Activated naive CD8-positive, alpha-beta T cell (primary cell): Measurements from ENCODE around the gene CCDC167.

ENCODE experiments used
- H3K27ac Mint-ChIP-seq: one replicate; pipeline ENCODE4 v1.8.0; 2021; ENCODE audit warnings: mixed read lengths
- H3K27me3 Mint-ChIP-seq: one replicate; pipeline ENCODE4 v1.8.0; 2021; ENCODE audit warnings: mixed read lengths
- H3K36me3 Mint-ChIP-seq: one replicate; pipeline ENCODE4 v1.8.0; 2021; ENCODE audit warnings: mixed read lengths
- H3K4me1 Mint-ChIP-seq: one replicate; pipeline ENCODE4 v1.8.0; 2021; ENCODE audit warnings: low read depth, mixed read lengths
- H3K4me3 Mint-ChIP-seq: one replicate; pipeline ENCODE4 v1.8.0; 2021; ENCODE audit warnings: mild to moderate bottlenecking, mixed read lengths
- H3K9me3 Mint-ChIP-seq: one replicate; pipeline ENCODE4 v1.8.0; 2021; ENCODE audit warnings: low read depth, mixed read lengths

CCDC167 gene

DNA sequence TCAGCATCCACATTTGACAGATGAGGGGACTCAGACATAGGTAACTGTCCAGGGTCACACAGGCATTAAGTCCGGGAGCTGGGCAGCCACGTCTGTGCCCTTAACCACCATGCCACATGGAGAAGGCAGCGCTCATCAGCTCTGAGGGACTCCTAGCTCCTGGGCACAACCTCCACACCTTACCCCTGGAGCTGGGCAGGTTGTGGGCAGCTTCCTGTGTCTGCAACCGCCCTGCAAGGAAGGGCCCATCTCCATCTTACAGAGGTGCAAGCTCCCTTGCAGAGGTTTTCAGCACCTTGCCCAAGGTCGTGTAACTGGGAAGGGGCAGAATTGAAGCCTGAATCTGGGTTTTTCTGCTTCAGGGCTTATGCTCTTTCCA, 7.9 kb downstream of the CCDC167 start:
- Mint-ChIP-seq H3K9me3 (no peaks in the 10 kb centered on the region), H3K36me3 (peaks cover 6% of the 10 kb centered on the region), H3K4me3 (peak overlapping the region; percentile 3), H3K4me1 (peaks cover 78% of the 10 kb centered on the region), H3K27me3 (no peaks in the 10 kb centered on the region), H3K27ac (peak overlapping the region; percentile 81)

DNA sequence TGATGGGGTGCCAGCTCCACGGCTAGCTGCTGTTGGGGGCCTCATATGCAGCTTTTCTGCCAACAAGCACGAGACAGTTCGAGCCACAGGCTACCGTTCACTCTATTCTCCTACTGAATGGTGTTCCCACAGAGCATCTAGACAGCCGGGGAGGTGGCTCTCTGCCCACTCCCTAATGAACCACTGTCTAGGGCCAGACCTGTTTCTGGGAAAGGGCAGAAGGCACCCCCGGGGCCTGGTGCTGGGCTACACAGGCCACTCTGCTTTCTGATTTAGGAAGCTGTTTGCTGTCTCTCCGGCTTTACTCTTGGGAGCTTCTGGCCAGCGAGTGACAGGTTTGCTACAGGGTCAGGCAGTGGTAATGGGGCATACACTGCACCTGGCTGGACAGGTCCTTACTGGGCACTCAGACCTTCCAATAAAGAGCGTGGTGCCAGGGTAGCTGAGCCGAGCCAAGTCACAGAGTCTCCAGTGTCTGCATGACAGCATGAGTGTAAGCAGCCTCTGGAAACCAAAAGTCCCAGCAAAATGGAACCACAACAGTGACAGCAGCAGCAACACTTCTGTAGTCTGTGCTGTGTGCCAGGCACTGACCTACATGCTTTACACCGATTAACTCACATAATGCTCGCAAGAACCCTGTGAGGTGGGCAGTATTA, 8.4 kb downstream of the CCDC167 start:
- H3K27ac Mint-ChIP-seq: peak overlapping the region; percentile 81
- no peaks in the 10 kb centered on the region for H3K27me3 Mint-ChIP-seq

DNA sequence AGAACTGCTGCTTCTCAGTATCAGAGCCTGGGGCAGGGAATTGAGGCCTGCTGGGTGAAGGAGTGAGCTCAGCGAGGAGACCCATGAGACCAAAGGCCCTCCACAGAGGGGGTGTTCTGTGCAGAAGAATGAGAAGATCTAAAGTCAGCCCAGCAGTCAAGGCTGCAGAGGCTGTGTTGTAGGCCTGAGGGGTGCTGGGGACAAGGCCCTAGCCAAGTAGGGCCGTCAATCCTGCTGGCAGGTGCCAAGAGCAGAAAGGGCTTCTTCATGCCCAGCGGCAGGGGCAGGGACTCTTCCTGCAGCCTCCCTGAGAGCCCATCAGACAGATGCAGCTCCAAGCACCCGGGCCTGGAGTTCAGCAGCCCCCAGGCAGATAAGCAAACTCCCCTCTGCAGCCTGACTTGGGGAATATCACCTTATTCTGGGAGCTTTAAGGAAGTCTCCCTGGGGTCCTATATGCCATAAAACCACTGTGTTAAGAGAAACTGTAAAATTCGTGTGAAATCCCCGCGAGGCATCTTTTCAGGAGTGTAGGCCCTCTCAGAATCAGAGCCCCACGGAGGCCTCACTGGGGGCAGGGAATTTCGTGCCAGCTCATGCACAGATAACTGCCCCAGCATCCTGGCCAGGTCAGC, 9.0 kb downstream of the CCDC167 start:
- H3K27ac Mint-ChIP-seq: peak overlapping the region; percentile 89
- peaks cover 5% of the 10 kb centered on the region for H3K36me3 Mint-ChIP-seq
- no peaks in the 10 kb centered on the region for H3K27me3 Mint-ChIP-seq
- no peak overlapping the region for H3K4me3 Mint-ChIP-seq
- H3K9me3 Mint-ChIP-seq: no peaks in the 10 kb centered on the region
- H3K4me1 Mint-ChIP-seq: peaks cover 69% of the 10 kb centered on the region

More for the DNA sequence above, 8.4 kb downstream of the CCDC167 start:
- Mint-ChIP-seq H3K9me3 (no peaks in the 10 kb centered on the region), H3K4me3 (peak overlapping the region; percentile 3), H3K4me1 (peaks cover 73% of the 10 kb centered on the region), H3K36me3 (peaks cover 5% of the 10 kb centered on the region)

DNA sequence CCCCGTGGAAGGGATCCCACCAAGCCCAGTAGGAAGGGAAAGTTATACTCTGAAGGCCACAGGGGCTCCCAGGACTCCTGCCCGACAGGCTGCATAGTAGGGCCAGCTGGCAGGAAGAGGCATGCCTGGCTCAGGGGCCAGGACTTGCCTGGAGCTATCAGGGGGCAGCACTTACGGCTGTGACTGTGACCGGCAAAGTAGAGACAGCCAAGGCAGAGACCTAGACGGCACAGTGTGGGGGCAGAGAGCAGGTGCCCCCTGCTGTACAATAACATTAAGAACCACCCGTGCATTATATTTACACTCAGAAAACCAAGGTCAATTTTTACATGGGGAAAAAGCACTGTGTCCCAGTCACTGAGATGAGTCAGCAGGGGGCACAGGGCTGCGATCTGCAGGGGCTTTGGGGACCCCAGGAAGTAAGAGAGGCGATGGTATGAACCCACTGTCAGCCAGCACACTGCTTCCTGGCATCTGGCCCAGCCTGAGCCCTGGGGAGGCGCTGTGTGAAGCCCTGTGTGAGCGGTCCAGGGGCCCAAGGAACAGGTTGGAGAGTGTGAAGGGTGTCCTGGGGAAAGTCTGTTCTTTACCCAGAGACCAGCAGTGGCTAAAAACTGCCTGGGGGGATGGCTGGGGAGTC, 9.9 kb downstream of the CCDC167 start:
- H3K4me3 Mint-ChIP-seq: peak overlapping the region; percentile 25
- H3K36me3 Mint-ChIP-seq: peaks cover 3% of the 10 kb centered on the region
- peak overlapping the region; percentile 89 for H3K27ac Mint-ChIP-seq
- no peaks in the 10 kb centered on the region for H3K27me3 Mint-ChIP-seq
- H3K9me3 Mint-ChIP-seq: no peaks in the 10 kb centered on the region
- H3K4me1 Mint-ChIP-seq: peaks cover 61% of the 10 kb centered on the region

- H3K4me1 Mint-ChIP-seq: peaks cover 53% of the 10 kb centered on the region
- H3K9me3 Mint-ChIP-seq: no peaks in the 10 kb centered on the region
- peaks cover 3% of the 10 kb centered on the region for H3K36me3 Mint-ChIP-seq
- H3K27me3 Mint-ChIP-seq: no peaks in the 10 kb centered on the region
- no peak overlapping the region for H3K4me3 Mint-ChIP-seq
- H3K27ac Mint-ChIP-seq: peak overlapping the region; percentile 35
Measured at GRCh38 chr6:37488476-37488875, 11.2 kb downstream of the CCDC167 start.

DNA sequence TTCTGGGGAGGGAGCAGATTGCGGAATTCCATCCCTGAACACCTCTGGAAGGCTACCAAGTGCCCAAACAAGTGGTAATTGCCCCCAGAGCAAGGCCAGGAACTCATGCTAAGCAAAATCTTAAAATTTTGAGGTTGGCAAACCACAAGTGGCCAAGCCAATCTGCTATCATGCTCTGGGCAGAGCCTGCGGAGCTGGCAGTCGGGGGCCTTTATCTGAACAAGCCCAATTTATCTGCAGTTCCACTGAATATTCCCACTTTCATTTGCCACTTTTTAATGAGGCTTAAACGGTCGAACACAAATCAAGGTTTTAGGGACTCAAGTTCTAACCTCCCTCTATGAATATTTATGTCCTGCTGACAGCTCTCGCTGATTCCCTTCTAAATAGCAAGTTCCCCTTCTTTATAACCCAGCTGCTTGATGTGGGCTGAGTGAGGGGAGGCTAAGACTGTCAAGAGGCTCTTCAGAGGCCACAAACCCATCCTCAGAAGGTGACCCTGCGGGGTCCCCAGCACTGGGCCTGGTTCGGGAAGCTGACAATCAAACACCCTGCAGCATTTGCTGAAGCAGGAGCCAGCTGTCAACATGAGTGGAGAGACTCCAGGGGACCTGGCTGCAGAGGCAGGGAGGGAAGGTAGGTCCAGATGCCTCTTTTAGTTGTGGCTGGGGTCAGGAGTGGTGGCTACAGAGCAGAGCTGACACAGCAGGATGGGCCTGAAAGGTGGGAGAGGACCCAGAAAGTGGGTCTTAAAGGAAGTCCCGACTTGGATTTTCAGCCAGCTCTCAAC, 11.9 kb downstream of the CCDC167 start:
- Mint-ChIP-seq H3K27ac (peak overlapping the region; percentile 35), H3K27me3 (no peaks in the 10 kb centered on the region), H3K9me3 (no peaks in the 10 kb centered on the region), H3K4me1 (peaks cover 50% of the 10 kb centered on the region), H3K36me3 (peaks cover 3% of the 10 kb centered on the region), H3K4me3 (no peak overlapping the region)

DNA sequence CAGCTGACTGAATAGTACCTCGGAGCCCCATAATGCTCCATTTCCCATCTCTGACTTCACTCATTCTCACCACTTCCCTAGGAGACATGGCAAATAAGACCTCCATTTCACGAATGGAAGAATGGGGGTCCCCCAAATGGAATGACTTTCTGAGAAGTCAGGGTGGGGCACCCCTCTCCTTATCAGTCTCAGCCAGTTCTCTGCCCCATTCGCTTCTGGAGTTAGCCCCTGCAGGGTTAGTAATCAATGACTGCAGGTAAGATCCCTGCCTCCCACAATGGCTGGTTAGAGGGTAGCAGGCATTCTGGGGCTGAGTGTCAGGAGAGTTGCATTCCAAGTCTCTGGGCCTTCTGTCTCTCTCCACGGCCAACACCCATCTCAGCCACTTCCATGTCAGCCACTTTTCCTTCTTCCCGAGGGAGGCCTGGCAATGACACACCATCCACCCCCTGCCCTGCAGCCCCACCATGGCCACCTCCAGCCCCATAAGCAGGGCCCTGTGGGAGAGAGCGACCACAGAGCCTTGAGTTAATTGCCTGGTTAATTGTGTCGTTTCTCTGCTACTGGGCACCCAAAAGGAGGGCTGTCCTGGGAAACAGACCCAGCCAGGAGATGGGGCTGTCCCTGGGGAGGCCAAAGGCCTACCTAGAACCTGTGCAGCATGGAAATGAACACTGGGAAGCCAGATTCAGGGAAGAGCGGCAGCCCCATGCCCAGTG, 13.4 kb downstream of the CCDC167 start:
- Mint-ChIP-seq H3K9me3 (no peaks in the 10 kb centered on the region), H3K4me1 (peaks cover 37% of the 10 kb centered on the region), H3K36me3 (peaks cover 3% of the 10 kb centered on the region), H3K4me3 (no peak overlapping the region), H3K27ac (peak overlapping the region; percentile 58), H3K27me3 (no peaks in the 10 kb centered on the region)

- no peaks in the 10 kb centered on the region for H3K9me3 Mint-ChIP-seq
- H3K4me1 Mint-ChIP-seq: peaks cover 28% of the 10 kb centered on the region
- H3K27me3 Mint-ChIP-seq: no peaks in the 10 kb centered on the region
- H3K36me3 Mint-ChIP-seq: peaks cover 3% of the 10 kb centered on the region
- peak overlapping the region; percentile 58 for H3K27ac Mint-ChIP-seq
- no peak overlapping the region for H3K4me3 Mint-ChIP-seq
Measured at GRCh38 chr6:37485291-37485702, 14.4 kb downstream of the CCDC167 start.

GRCh38 chr6:37484786-37485170, 14.9 kb downstream of the CCDC167 start:
- Mint-ChIP-seq H3K9me3 (no peaks in the 10 kb centered on the region), H3K27me3 (no peaks in the 10 kb centered on the region), H3K36me3 (peaks cover 3% of the 10 kb centered on the region), H3K4me3 (no peak overlapping the region), H3K27ac (no peak overlapping the region), H3K4me1 (peaks cover 23% of the 10 kb centered on the region)

DNA sequence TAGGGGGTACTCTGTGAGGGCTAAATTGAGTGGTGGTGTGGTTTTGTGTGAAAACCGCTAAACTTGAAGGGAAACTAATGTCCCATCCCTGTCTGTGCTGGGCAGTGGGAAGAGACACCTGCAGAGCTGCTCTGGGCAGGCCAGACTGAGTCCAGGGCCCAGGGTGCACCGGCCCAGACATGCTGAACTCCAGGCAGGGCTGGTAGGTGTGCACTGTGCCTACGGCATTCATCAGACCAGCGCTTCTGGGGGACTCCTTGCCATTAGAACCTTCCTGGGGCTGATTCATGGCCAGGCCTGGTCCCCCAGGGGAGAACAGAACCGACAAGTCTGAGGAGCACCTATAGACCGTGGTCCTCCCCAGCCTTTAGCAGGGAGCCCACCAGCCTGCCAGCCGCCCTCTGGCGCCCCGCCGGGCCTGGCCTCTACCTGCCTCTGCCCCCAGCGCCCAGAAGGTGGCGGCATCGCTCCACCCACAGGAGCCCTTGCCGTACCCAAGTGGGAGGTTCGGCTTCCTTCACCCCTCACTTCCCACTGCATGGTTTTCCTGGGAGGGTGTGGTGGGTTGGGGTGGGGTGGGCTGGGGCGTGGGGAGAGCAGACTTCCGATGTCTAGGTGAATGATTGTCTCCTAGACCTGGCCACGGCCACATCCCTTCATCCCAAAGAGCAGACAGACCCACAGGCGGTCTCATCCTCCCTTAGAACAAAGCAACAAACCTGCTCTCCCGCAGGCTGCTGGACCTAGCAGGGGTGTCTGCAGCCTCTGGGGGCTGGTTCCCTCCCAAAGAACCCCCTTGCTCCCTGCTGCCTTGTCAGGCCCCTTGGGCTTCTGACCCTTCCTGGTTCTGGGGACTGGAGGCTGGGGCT, 15.5 kb downstream of the CCDC167 start:
- no peak overlapping the region for H3K27ac Mint-ChIP-seq
- H3K4me3 Mint-ChIP-seq: no peak overlapping the region
- H3K36me3 Mint-ChIP-seq: peaks cover 3% of the 10 kb centered on the region
- H3K4me1 Mint-ChIP-seq: peaks cover 19% of the 10 kb centered on the region
- no peaks in the 10 kb centered on the region for H3K9me3 Mint-ChIP-seq
- no peaks in the 10 kb centered on the region for H3K27me3 Mint-ChIP-seq

GRCh38 chr6:37483252-37483901, 16.3 kb downstream of the CCDC167 start:
- Mint-ChIP-seq H3K4me1 (peaks cover 11% of the 10 kb centered on the region), H3K27me3 (no peaks in the 10 kb centered on the region), H3K9me3 (no peaks in the 10 kb centered on the region), H3K4me3 (no peak overlapping the region), H3K36me3 (peaks cover 3% of the 10 kb centered on the region), H3K27ac (no peak overlapping the region)

- no peak overlapping the region for H3K4me3 Mint-ChIP-seq
- no peak overlapping the region for H3K27ac Mint-ChIP-seq
- H3K36me3 Mint-ChIP-seq: no peaks in the 10 kb centered on the region
- H3K4me1 Mint-ChIP-seq: peaks cover 5% of the 10 kb centered on the region
- no peaks in the 10 kb centered on the region for H3K9me3 Mint-ChIP-seq
- H3K27me3 Mint-ChIP-seq: no peaks in the 10 kb centered on the region
Measured at GRCh38 chr6:37482606-37483251, 17.0 kb downstream of the CCDC167 start.
